GM19397 (cell line): ENCODE data around the gene CCL28.

Experiments
- ATAC-seq: cut with Tn5 transposase; IDR thresholded peaks from one replicate; pipeline ENCODE4 v1.9.1; 2021; ENCODE audit warnings: mild to moderate bottlenecking, moderate library complexity; ENCODE audit not compliant: unreplicated experiment

CCL28 gene

DNA sequence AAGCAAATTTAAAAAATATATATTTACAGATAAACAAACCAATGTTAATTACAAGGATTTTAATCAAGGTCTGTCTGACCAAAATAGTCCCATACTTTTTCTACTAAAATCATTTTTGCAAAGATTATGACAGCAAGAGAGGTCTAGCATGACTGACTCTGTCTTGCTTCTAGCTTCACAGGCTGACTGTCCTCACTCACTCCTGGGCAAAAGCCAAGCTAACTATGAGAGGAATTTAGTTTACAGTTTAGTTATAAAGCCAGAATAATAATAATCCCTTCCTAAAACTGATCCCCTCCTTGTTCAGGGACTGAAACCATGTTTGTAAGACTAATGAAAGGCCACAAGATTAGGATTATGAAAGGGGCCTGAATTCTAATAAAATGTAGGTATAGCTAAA, 53.5 kb downstream of the CCL28 start:
- no peak for ATAC-seq

DNA sequence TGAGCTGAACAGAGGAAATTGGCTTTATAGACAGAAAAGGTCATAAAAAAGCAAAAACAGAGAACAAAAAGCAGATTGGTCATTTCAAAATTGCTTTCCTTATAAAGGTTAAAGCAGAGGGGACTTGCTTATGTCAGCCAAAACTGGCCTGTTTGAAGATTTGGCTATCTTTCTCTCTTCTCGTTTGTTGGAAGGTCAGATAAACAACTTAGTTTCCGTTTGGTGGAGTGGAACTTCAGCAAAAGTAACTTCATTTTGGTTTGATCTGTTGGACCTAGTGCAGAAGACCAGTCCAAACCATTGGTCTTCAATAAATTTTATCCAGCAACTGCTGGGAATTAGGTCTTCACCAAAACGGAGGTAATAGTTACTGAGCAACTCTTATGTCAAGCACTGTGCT, 53.9 kb downstream of the CCL28 start:
- ATAC-seq, result no peak

GRCh38 chr5:43357878-43358281, 54.3 kb downstream of the CCL28 start:
- ATAC-seq, result no peak

DNA sequence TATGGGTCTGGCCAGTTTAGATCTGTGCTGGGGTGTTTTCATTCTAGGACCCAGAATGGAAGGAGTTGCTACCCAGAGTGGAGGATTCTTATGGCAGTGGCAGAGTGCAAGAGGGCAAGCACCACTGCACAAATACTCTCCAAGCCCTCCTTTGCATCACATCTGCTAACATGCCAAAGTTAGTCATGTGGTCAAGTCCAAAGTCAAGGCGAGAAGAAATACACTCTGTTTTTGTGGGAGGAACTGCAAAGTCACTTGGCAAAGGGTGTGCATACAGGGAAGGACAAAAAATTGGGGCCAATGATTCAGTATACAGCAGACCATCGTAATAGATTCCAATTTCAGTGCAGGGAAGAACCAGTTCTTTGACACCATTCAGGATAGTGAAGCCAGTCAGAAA, 55.1 kb downstream of the CCL28 start:
- ATAC-seq, result no peak

DNA sequence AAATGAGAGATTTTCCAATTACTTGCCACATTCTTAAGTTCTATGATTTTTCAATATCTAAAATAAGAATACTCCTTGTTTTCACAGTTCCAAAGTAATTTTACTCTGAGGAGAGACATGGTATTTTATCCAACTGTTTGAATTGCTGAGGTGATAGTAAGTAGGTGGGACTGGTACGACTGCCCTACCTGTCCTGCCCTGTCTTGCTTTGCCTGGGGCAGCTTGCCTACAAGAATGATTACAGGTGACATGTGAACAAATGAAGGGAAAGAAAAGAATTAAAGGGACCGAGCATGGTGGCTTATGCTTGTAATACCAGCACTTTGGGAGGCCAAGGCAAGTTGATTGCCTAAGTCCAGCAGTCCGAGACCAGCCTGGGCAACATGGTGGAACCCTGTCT, 57.4 kb downstream of the CCL28 start:
- ATAC-seq, result no peak

GRCh38 chr5:43353668-43354067, 58.5 kb downstream of the CCL28 start:
- no peak for ATAC-seq

- ATAC-seq, result no peak
These were observed 59.3 kb downstream of the CCL28 start for GRCh38 chr5:43352915-43353314.

- no peak for ATAC-seq
These were observed 60.1 kb downstream of the CCL28 start for GRCh38 chr5:43352131-43352530.

DNA sequence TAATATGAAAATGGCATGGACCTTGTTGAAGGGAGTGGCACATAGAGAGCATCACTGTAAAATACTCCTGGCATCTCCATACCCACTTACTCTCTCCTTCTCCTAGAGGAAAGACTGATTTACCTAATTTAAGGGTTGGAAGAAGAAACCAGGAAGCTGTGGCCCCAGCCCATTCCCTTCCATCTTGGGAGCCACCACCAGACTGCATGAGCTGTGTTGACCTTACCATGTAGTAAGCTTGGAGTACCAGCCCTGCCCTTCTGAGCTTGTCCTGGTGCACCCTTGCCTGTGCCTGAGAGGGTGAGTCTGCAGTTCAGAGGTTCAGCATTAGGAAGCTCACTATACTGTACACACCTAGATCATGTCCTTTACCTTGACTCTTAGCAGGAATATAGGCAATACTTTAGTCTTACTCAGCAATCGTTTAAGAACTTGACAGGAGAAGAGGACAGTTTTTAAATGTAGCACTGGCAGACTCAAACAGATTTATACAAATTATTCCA, 63.3 kb downstream of the CCL28 start:
- ATAC-seq, result no peak

- no peak for ATAC-seq
These were observed 64.0 kb downstream of the CCL28 start for GRCh38 chr5:43348207-43348606.

- no peak for ATAC-seq
These were observed 73.3 kb downstream of the CCL28 start for GRCh38 chr5:43338862-43339261.

- ATAC-seq, result no peak
These were observed 76.0 kb downstream of the CCL28 start for GRCh38 chr5:43336159-43336558.

DNA sequence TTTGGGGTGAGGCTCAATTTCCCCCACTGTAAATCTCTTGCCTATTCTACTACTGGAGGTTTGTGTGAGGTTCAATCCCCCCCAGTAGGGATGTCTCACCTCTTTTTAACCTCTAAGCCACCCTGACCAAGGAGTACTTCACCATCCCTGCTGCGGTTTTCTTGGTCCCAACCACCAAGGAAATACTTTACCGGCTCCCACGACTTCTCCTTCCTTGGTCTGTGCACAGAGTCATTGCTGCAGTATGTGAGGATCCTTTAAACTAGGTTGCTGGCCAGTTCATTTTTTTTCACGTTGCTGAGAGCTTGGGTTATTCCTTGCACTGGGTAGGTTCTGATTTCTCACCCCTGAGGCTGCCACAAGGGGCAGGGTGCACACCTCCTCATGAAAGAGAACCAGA, 76.5 kb downstream of the CCL28 start:
- ATAC-seq, result no peak

GRCh38 chr5:43332401-43332800, 79.8 kb downstream of the CCL28 start:
- no peak for ATAC-seq
